ENCODE data around the gene CDK8.

Gene CDK8

DNA sequence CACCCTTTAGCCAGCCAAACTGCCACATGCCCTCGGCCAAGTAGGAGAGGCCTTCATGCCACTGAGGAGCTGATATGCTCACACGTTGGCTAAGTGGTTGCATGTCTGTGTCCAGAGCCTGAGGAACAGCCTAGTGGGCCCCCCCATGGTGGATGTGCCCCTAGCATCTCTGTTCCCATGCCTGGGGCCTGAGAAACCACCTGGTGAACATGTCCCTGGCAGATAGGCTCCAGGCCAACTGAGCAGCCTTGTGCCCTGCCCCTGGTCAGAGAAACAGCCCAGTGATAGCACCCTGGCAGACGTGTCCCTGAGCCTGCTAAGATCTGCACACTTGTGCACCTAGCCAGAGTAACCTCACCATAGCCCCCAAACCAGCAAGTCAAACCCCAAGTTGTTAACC lies 181.7 kb downstream of the CDK8 start:
- TF ChIP-seq, protein P1, sequence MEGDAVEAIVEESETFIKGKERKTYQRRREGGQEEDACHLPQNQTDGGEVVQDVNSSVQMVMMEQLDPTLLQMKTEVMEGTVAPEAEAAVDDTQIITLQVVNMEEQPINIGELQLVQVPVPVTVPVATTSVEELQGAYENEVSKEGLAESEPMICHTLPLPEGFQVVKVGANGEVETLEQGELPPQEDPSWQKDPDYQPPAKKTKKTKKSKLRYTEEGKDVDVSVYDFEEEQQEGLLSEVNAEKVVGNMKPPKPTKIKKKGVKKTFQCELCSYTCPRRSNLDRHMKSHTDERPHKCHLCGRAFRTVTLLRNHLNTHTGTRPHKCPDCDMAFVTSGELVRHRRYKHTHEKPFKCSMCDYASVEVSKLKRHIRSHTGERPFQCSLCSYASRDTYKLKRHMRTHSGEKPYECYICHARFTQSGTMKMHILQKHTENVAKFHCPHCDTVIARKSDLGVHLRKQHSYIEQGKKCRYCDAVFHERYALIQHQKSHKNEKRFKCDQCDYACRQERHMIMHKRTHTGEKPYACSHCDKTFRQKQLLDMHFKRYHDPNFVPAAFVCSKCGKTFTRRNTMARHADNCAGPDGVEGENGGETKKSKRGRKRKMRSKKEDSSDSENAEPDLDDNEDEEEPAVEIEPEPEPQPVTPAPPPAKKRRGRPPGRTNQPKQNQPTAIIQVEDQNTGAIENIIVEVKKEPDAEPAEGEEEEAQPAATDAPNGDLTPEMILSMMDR (IDR thresholded peaks at IDR 0.05; ENCODE audit: low read depth, low read length), result no peak
- H3K4me3 ChIP-seq (ENCODE audit: low read depth, low read length), result no peak overlapping the region

DNA sequence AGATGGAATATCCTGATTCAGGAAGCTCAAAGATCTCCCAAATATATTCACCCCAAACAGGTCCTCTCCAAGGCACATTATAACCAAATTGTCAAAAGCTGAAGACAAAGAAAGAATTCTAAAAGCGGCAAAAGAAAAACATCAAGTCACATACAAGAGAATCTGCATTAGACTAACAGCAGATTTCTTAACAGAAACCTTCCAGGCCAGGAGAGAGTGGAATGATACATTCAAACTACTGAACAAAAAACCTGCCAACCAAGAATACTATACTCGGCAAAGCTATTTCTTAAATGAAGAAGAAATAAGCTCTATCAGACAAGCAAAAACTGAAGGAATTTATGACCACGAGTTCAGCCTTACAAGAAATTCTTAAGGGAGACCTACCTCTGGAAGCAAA lies 183.0 kb downstream of the CDK8 start:
- TF ChIP-seq, protein P1 (IDR thresholded peaks at IDR 0.05; ENCODE audit: low read depth, low read length), result no peak
- no peak overlapping the region for H3K4me3 ChIP-seq (ENCODE audit: low read depth, low read length)

DNA sequence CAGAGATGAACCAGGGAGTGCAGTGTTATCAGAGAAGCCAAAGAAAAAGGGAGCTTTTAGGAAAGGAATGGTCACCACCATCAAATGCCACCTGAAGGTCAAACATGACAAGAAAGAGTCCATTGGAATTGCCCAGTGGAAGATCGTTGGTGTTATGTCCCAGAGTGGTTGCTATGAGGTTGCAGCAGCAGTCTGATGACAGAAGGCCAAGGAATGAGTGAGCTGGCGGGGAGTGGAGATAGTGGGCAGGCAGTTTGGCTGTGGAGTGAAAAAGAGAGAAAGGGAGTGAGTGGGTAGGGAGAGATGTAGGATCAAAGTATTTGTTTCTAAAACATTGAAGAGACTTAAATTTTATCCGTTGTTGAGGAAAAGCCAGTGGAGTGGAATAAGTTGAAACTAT lies 186.2 kb downstream of the CDK8 start:
- TF ChIP-seq, protein P1 (IDR thresholded peaks at IDR 0.05; ENCODE audit: low read depth, low read length), result no peak
- no peak overlapping the region for H3K4me3 ChIP-seq (ENCODE audit: low read depth, low read length)

DNA sequence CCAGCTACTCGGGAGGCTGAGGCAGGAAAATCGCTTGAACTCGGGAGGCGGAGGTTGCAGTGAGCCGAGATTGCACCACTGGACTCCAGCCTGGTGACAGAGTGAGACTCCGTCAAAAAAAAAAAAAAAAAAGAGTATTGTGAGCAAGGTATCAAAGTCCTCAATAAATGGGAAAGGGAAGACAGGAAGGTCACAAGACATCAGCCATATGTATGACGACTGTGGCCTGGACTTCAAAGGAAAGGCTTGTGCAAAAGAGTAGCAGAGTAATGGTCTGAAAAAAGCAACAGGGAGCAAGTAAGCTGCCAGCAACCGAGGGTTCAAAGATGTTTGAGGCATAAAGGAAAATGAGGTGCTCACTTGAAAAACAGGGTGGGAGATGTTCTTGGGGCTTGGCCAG lies 187.5 kb downstream of the CDK8 start:
- TF ChIP-seq, protein P1 (IDR thresholded peaks at IDR 0.05; ENCODE audit: low read depth, low read length), result no peak
- no peak overlapping the region for H3K4me3 ChIP-seq (ENCODE audit: low read depth, low read length)

- no peak overlapping the region for H3K4me3 ChIP-seq (ENCODE audit: low read depth, low read length)
- TF ChIP-seq, protein P1 (IDR thresholded peaks at IDR 0.05; ENCODE audit: low read depth, low read length), result no peak
These were observed 188.6 kb downstream of the CDK8 start for GRCh38 chr13:26442541-26442940.

- H3K4me3 ChIP-seq (ENCODE audit: low read depth, low read length), result no peak overlapping the region
These were observed 191.2 kb downstream of the CDK8 start for GRCh38 chr13:26445092-26445491.

GRCh38 chr13:26446751-26447150 lies 192.8 kb downstream of the CDK8 start:
- H3K4me3 ChIP-seq (ENCODE audit: low read depth, low read length), result no peak overlapping the region
- TF ChIP-seq, protein P1 (IDR thresholded peaks at IDR 0.05; ENCODE audit: low read depth, low read length), result no peak

More at GRCh38 chr13:26445092-26445491, 191.2 kb downstream of the CDK8 start:
- TF ChIP-seq, protein P1 (IDR thresholded peaks at IDR 0.05; ENCODE audit: low read depth, low read length), result no peak

All from WI38 (cell line).